Measurements from ENCODE around the gene CAPN7.

GRCh38 chr3:15157441-15157840 is 48.6 kb upstream of the CAPN7 start:
- no peak for TF ChIP-seq CTCF (conservative IDR thresholded peaks at IDR 0.05 in 1 of 2, IDR thresholded peaks at IDR 0.05 in 1 of 2; ENCODE audit: low read depth in 1 of 2, low read length in 2 of 2)
- no peak for TF ChIP-seq EZH2 (IDR thresholded peaks at IDR 0.05; ENCODE audit: low read length, missing control alignments)

All from fibroblast of lung (primary cell).